Stimulated activated CD8-positive, alpha-beta memory T cell treated with anti-CD3 and anti-CD28 coated beads, Interleukin-7, amount 100 ng/mL, for 1 hour (primary cell): Measurements from ENCODE around the gene NBPF1.
"Not testable (repeated sequence)": the region's sequence is repeated elsewhere in the genome, so short reads cannot be mapped to it uniquely, and the experiment has no call there.

ENCODE experiments used
- DNase-seq, 2 donors: peaks; one replicate each; pipeline ENCODE4 v3.0.0-alpha.2; 2020; ENCODE audit warnings: low read depth in 2 of 2

The NBPF1 gene

DNA sequence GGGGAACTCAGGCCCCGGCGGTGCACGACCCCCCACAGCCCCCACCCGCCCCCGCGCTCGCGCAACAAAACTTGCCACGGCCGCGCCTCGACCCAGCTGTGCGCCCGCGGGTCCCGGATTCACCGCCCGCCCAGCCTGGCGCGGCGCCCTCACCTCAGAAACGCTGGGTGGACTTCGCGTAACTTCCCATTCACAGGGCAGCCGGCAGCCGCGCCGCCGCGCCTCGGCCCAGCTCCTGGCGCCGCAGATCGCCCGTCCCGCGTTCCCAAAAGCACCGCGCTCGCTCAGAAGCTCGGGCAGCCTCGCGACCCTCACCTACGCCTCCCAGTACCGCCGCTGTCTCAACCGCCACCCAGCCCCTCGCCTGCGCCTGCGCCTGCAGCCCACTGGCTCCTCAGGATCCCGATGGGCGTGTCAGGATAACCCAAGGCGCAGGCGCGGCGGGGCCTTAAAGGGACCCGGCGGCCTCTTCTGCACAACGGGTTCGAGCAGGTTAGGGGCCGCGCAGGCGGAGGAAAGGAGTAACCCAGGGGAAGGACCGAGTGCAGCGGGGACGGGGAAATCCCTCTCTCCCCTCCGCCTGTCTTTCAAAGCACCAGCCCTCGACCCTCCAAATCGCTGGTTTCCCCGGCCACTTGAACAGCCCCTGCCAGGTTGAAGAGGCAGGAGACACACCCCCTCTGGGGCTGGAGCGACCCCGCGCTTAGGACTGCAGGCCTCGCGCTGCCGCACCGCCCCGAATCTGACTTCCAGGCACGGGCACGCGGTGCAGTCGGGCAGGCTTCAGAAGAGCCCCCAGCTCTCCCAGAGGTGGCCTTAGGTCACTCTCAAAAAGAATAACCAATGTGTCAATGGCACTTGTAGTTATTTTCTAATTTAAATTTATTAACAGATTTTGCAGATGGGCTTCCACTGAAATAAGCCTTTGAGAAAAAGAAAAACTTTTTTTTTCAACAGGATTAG, at the start of gene NBPF1:
Gene NBPF1 (minus strand): TSS at position 380 of the 963 bp plus-strand sequence.
- peak; percentile 82 to 85 for DNase-seq

DNA sequence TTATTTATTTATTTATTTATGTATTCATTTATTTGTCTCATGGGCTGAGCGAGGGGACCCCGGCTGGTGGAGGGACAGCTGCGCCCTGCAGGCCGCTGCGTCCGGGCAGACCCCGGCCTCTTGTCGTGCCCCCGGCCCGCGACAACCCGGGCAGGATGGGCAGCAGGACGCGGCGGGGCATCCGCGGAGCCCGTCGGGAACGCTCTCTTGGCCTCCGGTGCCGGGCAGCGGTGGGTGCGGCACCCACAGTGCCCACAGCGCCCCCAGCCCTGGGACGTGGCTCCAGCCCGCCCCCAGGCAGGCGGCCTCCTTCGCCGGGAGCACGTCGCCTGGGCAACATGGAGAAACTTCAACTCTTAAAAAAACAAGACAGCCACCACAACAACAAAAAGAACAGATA, 44.9 kb upstream of the NBPF1 start:
- DNase-seq = not testable (repeated sequence)

DNA sequence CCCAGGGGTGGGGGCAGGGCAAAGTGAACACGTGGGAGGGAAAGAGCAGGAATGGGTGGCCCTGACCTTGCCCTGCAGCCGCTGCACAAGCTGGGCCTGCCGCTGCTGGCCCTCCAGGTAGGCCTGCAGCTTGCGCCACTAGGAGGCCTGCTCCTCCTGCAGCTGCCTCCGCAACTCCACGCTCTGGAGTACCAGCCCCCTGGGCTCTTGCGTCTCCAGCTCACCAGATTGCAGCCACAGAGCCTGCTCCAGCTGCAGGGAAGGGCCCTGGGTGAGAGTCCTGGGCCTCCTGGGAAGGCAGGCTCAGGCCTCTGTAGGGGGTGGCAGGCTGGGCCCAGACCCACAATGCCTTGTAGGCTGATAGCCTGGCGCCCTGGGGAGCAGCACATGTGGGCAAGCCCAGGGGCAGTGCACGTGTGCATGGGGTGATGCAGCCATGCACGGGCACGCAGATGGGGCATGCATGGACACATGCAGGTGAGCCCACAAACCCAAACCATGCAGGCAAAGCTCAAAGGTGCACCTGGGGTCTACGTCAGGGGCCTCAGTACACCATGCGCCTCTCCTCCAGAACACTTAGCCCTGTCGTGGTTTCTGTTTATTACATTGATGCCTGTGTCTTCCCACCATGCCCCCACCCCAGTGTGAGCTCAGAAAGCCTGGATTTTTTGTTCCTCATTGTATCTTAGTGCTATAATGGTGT, 43.8 kb upstream of the NBPF1 start:
- not testable (repeated sequence) for DNase-seq

DNA sequence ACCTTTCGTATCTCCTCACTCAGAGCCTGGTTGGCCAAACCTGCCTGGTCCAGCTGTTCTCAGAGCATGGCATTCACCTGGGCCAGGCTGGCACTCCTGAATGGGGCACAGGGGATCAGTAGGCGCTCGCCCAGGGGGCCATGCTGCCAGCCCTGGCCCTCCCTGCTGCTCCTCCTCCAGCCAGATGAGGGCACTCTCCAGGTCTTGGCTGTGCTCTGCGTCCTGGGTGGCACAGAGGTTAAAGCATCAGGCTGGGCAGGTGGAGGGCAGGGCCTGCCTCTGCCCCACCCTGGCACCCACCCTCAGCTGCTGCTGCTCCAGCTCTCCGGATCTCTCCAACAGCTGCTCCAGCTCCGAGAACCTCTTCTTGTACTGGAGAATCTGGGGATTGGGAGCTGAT, 43.2 kb upstream of the NBPF1 start:
- DNase-seq = not testable (repeated sequence)

DNA sequence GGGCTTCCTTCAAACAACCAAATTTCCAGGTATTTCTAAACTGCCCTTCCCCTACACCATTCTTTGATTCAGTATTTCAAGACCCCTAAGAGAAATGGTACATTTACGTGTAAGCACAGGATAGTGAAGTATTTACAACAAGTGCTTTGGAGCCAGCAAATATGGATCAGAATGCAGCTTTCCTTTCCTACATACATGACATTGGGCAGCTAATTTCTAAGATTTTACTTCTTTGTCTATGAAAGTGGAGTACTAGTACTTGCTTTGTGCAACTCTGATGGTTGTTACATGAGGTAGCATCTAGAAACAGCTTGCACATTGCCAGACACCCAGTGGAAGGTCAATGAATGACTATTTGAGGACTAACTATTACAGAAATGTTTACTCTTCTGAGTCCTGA, 38.2 kb upstream of the NBPF1 start:
- DNase-seq = not testable (repeated sequence)

DNA sequence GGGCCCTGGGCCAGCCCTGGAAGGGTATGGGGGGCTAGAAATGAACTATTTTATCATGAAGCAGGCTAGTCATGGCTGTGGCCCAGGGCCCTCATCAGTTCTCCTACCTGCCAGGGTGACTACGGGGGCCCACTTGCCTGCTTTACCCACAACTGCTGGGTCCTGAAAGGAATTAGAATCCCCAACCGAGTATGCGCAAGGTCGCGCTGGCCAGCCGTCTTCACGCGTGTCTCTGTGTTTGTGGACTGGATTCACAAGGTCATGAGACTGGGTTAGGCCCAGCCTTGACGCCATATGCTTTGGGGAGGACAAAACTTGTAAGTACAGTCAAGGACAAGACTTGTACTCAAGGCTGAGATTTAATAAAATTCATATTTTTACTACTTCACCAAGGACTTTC, 36.6 kb upstream of the NBPF1 start:
- DNase-seq = not testable (repeated sequence)

DNA sequence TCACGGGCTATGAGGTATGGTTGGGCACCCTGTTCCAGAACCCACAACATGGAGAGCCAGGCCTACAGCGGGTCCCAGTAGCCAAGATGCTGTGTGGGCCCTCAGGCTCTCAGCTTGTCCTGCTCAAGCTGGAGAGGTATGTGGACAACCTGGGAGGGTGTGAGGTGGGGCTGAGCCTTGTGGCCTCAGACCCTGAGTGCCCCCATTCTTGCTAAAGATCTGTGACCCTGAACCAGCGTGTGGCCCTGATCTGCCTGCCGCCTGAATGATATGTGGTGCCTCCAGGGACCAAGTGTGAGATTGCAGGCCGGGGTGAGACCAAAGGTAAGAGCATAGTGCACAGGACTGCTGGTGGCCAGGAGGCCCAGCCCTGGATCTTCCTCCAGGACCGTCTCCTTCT, 36.0 kb upstream of the NBPF1 start:
- not testable (repeated sequence) for DNase-seq

DNA sequence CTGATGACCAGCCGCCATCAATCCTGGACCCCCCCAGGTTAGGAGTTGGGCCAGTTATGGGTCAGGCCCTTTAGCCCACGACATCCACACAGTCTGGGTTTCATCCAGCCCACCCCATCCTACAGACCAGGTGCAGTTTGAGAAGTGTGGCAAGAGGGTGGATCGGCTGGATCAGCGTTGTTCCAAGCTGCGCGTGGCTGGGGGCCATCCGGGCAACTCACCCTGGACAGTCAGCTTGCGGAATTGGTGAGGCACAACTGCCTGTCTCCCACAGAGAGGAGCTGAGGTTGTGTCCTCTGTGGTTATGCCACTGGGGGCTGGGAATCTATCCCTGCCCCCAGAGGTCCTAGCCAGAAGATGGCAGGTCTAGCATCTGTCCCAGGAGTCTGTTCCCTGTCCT, 35.4 kb upstream of the NBPF1 start:
- not testable (repeated sequence) for DNase-seq

DNA sequence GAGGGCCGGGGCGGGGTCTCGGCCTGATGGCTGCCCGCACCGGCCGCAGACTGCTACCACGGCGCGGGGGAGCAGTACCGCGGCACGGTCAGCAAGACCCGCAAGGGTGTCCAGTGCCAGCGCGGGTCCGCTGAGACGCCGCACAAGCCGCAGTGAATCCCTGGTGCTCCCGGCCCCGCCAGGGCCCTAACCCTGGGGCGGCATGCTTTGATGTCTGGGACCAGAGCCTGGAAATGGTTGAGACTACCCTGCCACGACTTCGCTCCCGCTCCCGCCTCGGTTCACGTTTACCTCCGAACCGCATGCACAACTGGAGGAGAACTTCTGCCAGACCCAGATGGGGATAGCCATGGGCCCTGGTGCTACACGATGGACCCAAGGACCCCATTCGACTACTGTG, 34.9 kb upstream of the NBPF1 start:
- DNase-seq = not testable (repeated sequence)

DNA sequence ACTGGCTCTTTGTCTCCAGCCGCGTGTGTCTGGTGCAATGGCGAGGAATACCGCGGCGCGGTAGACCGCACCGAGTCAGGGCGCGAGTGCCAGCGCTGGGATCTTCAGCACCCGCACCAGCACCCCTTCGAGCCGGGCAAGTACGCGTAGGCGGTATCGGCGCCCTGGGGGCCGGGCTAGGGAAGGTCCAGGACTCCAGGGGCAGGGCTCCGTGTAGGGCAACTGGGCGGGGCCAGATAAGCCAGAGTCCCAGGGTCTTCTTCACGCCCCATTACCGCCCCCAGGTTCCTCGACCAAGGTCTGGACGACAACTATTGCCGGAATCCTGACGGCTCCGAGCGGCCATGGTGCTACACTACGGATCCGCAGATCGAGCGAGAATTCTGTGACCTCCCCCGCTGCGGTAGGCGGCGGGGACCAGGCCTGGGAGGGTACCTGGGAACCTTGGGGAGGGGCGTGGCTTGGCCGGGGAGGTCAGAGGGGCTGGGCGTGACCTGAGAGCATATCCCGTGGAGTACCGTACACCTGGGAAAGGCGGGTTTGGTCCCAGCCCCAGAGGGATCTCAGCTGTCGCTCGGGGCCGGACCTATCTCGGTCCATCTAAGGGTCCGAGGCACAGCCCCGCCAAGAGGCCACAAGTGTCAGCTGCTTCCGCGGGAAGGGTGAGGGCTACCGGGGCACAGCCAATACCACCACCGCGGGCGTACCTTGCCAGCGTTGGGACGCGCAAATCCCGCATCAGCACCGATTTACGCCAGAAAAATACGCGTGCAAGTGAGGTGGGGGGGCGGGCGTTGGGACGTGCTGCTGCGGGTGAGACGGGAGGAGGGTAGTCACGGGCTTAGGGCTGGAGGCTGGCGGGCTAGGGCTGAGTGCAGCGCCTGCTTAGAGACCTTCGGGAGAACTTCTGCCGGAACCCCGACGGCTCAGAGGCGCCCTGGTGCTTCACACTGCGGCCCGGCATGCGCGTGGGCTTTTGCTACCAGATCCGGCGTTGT, 34.1 kb upstream of the NBPF1 start:
- not testable (repeated sequence) for DNase-seq

DNA sequence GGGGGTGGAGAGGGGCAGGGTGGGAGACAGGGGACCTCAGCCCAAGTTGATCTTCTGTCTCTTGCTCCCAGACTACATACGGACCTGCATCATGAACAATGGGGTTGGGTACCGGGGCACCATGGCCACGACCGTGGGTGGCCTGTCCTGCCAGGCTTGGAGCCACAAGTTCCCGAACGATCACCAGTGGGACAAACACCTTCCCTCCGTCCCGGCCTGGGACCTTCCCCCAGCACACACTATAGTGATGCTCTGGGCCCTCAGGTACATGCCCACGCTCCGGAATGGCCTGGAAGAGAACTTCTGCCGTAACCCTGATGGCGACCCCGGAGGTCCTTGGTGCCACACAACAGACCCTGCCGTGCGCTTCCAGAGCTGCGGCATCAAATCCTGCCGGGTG, 33.4 kb upstream of the NBPF1 start:
- DNase-seq = not testable (repeated sequence)

DNA sequence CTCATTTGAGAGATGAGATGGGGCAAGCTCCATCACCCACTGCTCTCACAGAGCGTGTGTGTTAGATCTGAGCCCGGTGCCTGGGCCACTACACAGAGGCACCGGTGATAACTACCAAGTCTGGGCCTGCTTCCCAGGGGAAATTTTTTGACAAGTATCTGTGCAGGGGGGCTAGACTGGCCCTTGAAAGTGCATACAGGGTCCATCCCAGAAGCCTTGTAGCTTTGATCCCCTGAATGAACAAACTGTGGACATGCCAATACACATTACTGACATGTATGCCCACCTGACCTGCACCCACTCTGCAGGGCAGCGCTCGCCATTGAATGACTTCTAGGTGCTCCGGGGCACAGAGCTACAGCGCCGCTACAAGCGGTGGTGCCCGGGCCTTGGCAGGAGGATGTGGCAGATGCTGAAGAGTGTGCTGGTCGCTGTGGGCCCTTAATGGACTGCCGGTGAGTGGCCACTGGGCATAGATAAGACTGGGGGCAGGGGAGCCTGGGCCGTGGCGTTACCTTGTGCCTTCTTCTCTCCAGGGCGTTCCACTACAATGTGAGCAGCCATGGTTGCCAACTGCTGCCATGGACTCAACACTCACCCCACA, 32.8 kb upstream of the NBPF1 start:
- not testable (repeated sequence) for DNase-seq

DNA sequence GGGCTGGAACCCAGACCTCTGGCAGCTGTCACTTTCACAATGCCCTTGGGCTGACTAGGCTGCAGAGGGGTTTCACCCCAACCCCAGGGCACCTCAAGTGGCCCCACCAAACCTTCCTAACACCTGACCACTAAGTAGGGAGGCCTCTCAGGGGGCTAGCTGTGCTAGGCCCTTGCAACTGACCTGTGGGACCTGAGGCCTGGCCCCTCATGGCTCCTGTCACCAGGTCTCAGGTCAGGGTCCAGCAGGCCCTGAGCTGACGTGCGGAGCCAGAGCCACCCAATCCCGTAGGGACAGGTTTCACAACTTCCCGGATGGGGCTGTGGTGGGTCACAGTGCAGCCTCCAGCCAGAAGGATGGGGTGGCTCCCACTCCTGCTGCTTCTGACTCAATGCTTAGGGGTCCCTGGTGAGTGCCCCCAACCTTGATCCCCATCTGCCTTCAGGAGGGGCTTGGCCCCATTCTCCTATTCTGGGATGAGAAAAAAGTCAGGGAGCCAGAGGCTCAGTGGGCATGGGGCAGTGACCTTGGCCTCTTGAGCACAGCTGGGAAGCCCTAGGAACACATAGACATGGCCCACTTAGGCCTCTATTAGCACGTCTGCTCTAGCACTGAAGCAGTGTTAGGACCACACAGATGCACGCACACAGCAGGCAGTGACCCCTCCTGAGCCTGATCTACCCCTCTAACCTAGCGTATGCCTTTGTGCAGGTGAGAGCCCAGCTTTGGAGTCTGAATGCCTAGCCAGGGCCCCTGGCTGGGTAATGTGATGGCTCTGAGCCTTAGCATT, 32.1 kb upstream of the NBPF1 start:
- DNase-seq = not testable (repeated sequence)

DNA sequence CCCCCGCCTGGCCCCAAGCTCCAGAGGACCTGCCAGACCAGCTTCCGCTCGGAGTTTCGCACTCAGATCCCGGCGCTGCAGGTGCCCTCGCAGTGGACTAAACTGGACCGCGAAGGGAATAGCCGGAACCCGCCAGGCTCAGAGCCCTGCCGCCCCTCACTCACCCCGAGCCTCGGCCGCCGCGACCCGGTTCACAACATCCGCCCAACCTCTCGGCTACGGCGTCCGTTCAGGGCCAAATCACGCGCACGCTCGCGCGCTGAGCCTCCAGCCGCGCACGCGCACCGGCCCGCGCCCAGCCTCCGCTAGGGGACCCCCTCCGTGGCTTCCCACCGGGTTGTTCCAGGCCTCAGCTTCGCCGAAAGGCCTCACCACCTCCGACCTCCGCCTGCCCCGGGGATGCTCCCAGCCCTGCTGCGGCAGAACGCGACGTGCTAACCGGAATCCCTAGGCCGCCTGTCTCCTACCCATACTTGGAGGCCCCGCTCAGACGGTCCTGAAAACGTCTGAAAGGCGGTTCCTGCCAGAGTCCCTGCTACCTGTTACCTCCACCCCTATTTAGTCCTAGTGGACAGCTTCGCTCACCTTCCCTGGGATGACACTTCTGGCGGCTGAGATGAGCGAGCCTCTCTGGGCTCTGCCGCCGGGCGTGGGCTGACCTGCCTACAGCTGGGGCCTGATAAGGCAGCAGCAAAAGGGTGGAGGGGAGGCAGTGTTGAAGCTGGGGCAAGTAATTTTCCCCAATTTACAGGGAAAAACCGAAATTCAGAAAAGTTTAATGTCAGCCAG, 31.3 kb upstream of the NBPF1 start:
- peak; percentile 100 for DNase-seq

DNA sequence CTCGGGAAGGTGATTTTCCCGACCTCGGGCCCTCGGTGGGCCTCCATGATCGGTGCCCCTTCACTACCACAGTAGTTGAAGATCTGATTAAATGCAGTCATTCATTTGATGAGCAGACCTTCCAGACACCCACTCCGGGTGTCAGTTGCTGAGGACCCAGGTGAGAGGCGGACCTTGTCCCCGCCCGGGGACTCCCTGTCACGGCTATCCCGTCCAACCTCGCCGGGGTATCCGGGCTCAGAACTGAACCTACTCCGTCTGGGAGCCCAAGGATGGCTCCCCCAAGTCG, 30.8 kb upstream of the NBPF1 start:
- no peak for DNase-seq

DNA sequence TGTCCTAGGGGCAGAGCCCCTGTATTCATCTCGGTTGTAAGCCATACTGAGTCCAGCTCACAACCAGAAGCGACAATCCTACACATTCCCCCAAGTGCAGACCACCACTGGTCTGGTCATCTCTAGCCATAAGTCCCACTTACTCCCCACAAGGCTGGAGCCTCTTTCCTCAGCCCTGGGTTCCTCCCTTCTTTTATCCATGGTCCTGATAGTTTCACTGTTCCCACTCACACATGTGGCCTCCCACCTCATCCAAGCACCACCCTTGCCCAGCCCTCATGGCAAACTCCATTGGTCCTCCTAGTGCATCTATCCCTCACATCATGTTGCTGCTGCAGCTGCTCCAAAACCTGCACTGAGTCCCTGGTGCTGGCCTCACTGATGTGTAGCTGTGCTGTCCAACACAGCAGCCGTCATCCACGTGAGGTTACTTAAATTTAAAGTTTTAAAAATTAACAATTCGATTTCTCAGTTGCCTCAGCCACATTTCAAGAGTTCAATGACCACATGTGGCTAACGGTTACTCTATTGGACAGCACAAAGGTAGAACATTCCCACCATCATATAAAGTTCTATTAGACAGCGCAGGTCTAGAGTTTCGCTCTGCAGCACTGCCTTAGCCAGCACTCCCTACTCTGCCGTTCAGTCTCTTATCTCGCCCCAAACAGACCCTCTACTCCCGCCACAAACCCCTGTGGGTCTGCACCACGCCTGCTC, 30.3 kb upstream of the NBPF1 start:
- not testable (repeated sequence) for DNase-seq

DNA sequence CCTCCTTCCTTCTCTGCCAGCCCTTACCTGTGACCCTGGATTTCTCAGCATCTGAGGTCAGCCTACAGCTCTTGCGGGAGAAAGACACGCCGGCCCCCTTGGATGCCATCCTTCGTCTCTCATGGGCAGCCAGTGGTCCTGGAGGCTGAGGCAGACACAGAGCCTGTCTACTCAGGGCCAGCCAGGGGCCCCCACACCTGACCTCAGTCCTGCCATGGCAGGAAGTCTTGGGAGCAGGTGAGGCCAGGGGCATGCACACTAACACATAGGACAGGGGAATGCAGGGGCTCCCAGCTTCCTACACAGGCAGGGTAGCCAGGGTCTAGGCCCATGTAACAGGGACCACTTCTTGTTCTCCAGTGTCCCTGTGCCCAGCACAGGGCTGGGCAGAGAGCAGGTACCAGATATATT, 29.6 kb upstream of the NBPF1 start:
- not testable (repeated sequence) for DNase-seq

DNA sequence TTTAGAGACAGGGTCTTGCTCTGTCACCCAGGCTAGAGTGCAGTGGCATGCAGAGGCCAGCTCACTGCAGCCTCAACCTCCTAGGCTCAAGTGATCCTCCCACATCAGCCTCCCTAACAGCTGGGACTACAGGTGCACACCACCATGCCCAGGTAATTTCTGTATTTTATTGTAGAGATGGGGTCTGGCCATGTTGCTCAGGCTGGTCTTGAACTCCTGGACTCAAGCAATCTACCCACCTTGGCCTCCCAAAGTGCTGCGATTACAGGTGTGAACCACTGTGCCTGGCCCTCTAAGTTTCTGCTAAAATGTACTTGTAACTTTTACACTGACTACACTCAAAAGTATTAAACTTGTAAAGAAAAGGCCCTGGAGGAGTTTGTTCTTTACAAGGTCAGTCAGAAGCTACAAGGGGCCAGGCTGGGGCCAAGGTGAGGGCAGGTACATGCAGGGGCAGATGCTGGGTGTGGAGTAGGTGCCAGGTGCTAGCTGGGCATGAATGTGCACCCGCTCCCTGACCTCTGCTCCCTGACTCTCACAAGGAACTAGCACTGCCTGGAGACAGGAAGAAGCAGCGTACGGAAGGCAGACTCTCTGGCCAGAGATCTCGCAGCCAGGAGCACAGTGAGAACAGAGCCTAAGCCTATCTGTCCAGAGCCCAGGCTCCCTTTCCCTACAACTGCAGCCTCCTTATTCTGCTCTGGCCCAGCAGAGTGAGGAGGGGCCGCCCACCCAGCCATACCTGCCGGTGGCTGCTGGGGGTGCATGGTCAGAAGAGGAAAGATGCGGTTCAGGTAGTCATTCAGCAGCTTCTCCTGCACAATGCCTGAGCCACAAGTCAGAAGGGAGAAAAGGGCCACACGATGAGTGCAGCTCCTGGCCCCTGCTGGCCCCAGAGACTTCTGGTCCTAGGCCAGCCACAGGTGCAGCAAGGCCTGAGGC, 28.9 kb upstream of the NBPF1 start:
- not testable (repeated sequence) for DNase-seq
